Measurements from ENCODE around the gene DOCK2.

GRCh38 chr5:169848271-169848670 is 211.2 kb downstream of the DOCK2 start:
- TF ChIP-seq CTCF (conservative IDR thresholded peaks at IDR 0.05; ENCODE audit: low read depth, low read length) = no peak
- no peak for TF ChIP-seq EZH2 (IDR thresholded peaks at IDR 0.05; ENCODE audit: borderline replicate concordance, low read depth, low read length, poor library complexity, severe bottlenecking)

Measured in A673 (cell line).